Liver (tissue), 9 donors: ENCODE data around the gene ZER1. TPM values are rescaled to one million over a fixed set of nuclear protein-coding genes. Genes with fewer than 3 reads are reported as not detected.

Experiments used
- DNase-seq: peaks from one replicate; pipeline ENCODE4 v3.0.0-alpha.2; 2017; ENCODE audit warnings: low spot score
- H3K27ac ChIP-seq, 2 donors: one replicate each; pipeline ENCODE4 v1.7.0; 2013; ENCODE audit warnings: inconsistent platforms in 2 of 2, low read length in 2 of 2, control low read depth in 1 of 2, low read depth in 1 of 2, mild to moderate bottlenecking in 1 of 2
- H3K27me3 ChIP-seq, 4 donors: one replicate each; pipeline versions ENCODE4 v1.6.1 to v1.7.0; 2013; ENCODE audit warnings: low read length in 3 of 4, inconsistent platforms in 1 of 4, mild to moderate bottlenecking in 1 of 4, moderate library complexity in 1 of 4; ENCODE audit not compliant: control insufficient read depth in 4 of 4, insufficient read depth in 4 of 4
- H3K36me3 ChIP-seq, 4 donors: one replicate each; pipeline versions ENCODE4 v1.6.1 to v1.7.0; 2013; ENCODE audit warnings: low read length in 3 of 4, mild to moderate bottlenecking in 3 of 4, low read depth in 1 of 4, moderate library complexity in 1 of 4; ENCODE audit not compliant: control insufficient read depth in 4 of 4, insufficient read depth in 3 of 4
- H3K4me1 ChIP-seq, 4 donors: one replicate each; pipeline versions ENCODE4 v1.6.1 to v1.7.0; 2013; ENCODE audit warnings: low read length in 3 of 4, mild to moderate bottlenecking in 3 of 4, moderate library complexity in 1 of 4; ENCODE audit not compliant: control insufficient read depth in 4 of 4, insufficient read depth in 4 of 4
- H3K4me3 ChIP-seq, 3 donors: one replicate each; pipeline versions ENCODE4 v1.6.1 to v1.7.0; 2013; ENCODE audit warnings: low read length in 3 of 3, control low read depth in 1 of 3, low read depth in 1 of 3, mild to moderate bottlenecking in 1 of 3
- H3K9ac ChIP-seq, 2 donors: one replicate each; pipeline ENCODE4 v1.7.0; 2013; ENCODE audit warnings: low read length in 2 of 2, mild to moderate bottlenecking in 2 of 2, moderate library complexity in 2 of 2, control low read depth in 1 of 2, low read depth in 1 of 2
- H3K9me3 ChIP-seq, 4 donors: one replicate each; pipeline versions ENCODE4 v1.6.1 to v1.7.0; 2013; ENCODE audit warnings: low read length in 3 of 4; ENCODE audit not compliant: control insufficient read depth in 4 of 4
- ATF3 ChIP-seq: IDR thresholded peaks from 2 replicates; pipeline ENCODE4 v1.6.1; 2016; ENCODE audit warnings: antibody characterized with exemption
- EGR1 ChIP-seq, 2 donors: IDR thresholded peaks; 2 replicates each; pipeline ENCODE4 v1.6.1; 2016 to 2018; ENCODE audit warnings: antibody characterized with exemption in 2 of 2, low read depth in 2 of 2
- FOXA1 ChIP-seq: IDR thresholded peaks from 2 replicates; pipeline ENCODE4 v1.6.1; 2016; ENCODE audit warnings: antibody characterized with exemption
- FOXA2 ChIP-seq: IDR thresholded peaks from 2 replicates; pipeline ENCODE4 v1.6.1; 2016; ENCODE audit warnings: antibody characterized with exemption
- GABPA ChIP-seq, 2 donors: IDR thresholded peaks in 1 of 2; conservative IDR thresholded peaks in 1 of 2; 2 replicates each; pipeline ENCODE4 v1.6.1; 2016; ENCODE audit warnings: antibody characterized with exemption in 2 of 2, mild to moderate bottlenecking in 1 of 2, moderate library complexity in 1 of 2
- HNF4G ChIP-seq: IDR thresholded peaks from 2 replicates; pipeline ENCODE4 v1.6.1; 2016; ENCODE audit warnings: antibody characterized with exemption
- MAX ChIP-seq: IDR thresholded peaks from 2 replicates; pipeline ENCODE4 v1.6.1; 2016; ENCODE audit warnings: antibody characterized with exemption
- RXRA ChIP-seq, 2 donors: IDR thresholded peaks; 2 replicates each; pipeline ENCODE4 v1.6.1; 2017 to 2018; ENCODE audit warnings: antibody characterized with exemption in 2 of 2, mild to moderate bottlenecking in 1 of 2
- YY1 ChIP-seq: IDR thresholded peaks from 2 replicates; pipeline ENCODE4 v1.6.1; 2016; ENCODE audit warnings: antibody characterized with exemption, mild to moderate bottlenecking
- WGBS: extraction: QIAGEN DNeasy Blood & Tissue Kit; methylation state at CpG from one replicate; pipeline ENCODE4 v1.1.7; 2013; 5-methylcytosine and 5-hydroxymethylcytosine counted together
- polyA plus RNA-seq, 2 donors: library from polyadenylated mRNA; stranded (reverse) in 1 of 2; unstranded in 1 of 2; fragments of 200-250 nt in 1 of 2; fragments of >200 nt in 1 of 2; fragmentation: Nextera tagmentation in 1 of 2; extraction: Ambion mirVana in 1 of 2; gene quantifications; one replicate each; pipeline versions ENCODE4 v1.2.1 to v1.2.3, GENCODE V29; 2013 to 2015
- total RNA-seq, 2 donors: library from RNA; depleted of rRNA; stranded (reverse); fragments of >200 nt; gene quantifications; one replicate each; pipeline ENCODE4 v1.2.3, GENCODE V29; 2014
- TF ChIP-seq, protein P1 (sequence below): IDR thresholded peaks from 2 replicates; pipeline ENCODE4 v1.6.1; 2016; ENCODE audit warnings: antibody characterized with exemption, mild to moderate bottlenecking
- TF ChIP-seq, protein P2 (sequence below): IDR thresholded peaks from 2 replicates; pipeline ENCODE4 v1.6.1; 2016; ENCODE audit warnings: antibody characterized with exemption
- donor health status: healthy.
- donor health status: healthy.
- donor health status: healthy.
- donor health status: healthy.
- donor health status: healthy.

The ZER1 gene
- total and polyA plus RNA-seq, 4 donors, result 7.6 to 29.1 (median 15.8) TPM

GRCh38 chr9:128713941-128714573 is 57.7 kb downstream of the ZER1 start:
- Histone ChIP-seq H3K27me3 (no peaks in the 10 kb centered on the region), H3K4me3 (no peak overlapping the region), H3K27ac (no peak overlapping the region), H3K9ac (no peak overlapping the region), H3K9me3 (no peaks in the 10 kb centered on the region), H3K36me3 (no peaks in the 10 kb centered on the region), H3K4me1 (no peaks in the 10 kb centered on the region)
- no peak for DNase-seq
- TF ChIP-seq ATF3 (no peak), YY1 (no peak), GABPA (IDR thresholded peaks at IDR 0.05 in 1 of 2, conservative IDR thresholded peaks at IDR 0.05 in 1 of 2) (no peak), HNF4G (no peak), FOXA2 (no peak)
- WGBS, result 95% methylated on average over 19 of the region's 19 CpGs

- H3K36me3 ChIP-seq, result no peaks in the 10 kb centered on the region
- H3K9ac ChIP-seq, result no peak overlapping the region
- no peak overlapping the region for H3K27ac ChIP-seq
- no peaks in the 10 kb centered on the region for H3K4me1 ChIP-seq
- no peaks in the 10 kb centered on the region for H3K9me3 ChIP-seq
- DNase-seq, result no peak
- WGBS, result 97% methylated on average over 13 of the region's 13 CpGs
- TF ChIP-seq, protein P1, sequence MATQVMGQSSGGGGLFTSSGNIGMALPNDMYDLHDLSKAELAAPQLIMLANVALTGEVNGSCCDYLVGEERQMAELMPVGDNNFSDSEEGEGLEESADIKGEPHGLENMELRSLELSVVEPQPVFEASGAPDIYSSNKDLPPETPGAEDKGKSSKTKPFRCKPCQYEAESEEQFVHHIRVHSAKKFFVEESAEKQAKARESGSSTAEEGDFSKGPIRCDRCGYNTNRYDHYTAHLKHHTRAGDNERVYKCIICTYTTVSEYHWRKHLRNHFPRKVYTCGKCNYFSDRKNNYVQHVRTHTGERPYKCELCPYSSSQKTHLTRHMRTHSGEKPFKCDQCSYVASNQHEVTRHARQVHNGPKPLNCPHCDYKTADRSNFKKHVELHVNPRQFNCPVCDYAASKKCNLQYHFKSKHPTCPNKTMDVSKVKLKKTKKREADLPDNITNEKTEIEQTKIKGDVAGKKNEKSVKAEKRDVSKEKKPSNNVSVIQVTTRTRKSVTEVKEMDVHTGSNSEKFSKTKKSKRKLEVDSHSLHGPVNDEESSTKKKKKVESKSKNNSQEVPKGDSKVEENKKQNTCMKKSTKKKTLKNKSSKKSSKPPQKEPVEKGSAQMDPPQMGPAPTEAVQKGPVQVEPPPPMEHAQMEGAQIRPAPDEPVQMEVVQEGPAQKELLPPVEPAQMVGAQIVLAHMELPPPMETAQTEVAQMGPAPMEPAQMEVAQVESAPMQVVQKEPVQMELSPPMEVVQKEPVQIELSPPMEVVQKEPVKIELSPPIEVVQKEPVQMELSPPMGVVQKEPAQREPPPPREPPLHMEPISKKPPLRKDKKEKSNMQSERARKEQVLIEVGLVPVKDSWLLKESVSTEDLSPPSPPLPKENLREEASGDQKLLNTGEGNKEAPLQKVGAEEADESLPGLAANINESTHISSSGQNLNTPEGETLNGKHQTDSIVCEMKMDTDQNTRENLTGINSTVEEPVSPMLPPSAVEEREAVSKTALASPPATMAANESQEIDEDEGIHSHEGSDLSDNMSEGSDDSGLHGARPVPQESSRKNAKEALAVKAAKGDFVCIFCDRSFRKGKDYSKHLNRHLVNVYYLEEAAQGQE, result no peak
- TF ChIP-seq RXRA (IDR thresholded peaks at IDR 0.05), result no peak
- TF ChIP-seq, protein P2, sequence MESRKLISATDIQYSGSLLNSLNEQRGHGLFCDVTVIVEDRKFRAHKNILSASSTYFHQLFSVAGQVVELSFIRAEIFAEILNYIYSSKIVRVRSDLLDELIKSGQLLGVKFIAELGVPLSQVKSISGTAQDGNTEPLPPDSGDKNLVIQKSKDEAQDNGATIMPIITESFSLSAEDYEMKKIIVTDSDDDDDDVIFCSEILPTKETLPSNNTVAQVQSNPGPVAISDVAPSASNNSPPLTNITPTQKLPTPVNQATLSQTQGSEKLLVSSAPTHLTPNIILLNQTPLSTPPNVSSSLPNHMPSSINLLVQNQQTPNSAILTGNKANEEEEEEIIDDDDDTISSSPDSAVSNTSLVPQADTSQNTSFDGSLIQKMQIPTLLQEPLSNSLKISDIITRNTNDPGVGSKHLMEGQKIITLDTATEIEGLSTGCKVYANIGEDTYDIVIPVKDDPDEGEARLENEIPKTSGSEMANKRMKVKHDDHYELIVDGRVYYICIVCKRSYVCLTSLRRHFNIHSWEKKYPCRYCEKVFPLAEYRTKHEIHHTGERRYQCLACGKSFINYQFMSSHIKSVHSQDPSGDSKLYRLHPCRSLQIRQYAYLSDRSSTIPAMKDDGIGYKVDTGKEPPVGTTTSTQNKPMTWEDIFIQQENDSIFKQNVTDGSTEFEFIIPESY, result no peak
- no peak for TF ChIP-seq FOXA1
- TF ChIP-seq MAX, result no peak
- TF ChIP-seq EGR1 (IDR thresholded peaks at IDR 0.05; ENCODE audit: low read depth in 2 of 2), result no peak
- no peak for TF ChIP-seq HNF4G
- no peaks in the 10 kb centered on the region for H3K27me3 ChIP-seq
- no peak overlapping the region for H3K4me3 ChIP-seq
Observed at GRCh38 chr9:128713411-128713780, 58.3 kb downstream of the ZER1 start.
